ENCODE results near the gene PLCE1.
A peak's percentile ranks its signal among the peaks of the same experiment; 100 is the strongest.
"Not testable (repeated sequence)": the region's sequence is repeated elsewhere in the genome, so short reads cannot be mapped to it uniquely, and the experiment has no call there.

PLCE1 gene

DNA sequence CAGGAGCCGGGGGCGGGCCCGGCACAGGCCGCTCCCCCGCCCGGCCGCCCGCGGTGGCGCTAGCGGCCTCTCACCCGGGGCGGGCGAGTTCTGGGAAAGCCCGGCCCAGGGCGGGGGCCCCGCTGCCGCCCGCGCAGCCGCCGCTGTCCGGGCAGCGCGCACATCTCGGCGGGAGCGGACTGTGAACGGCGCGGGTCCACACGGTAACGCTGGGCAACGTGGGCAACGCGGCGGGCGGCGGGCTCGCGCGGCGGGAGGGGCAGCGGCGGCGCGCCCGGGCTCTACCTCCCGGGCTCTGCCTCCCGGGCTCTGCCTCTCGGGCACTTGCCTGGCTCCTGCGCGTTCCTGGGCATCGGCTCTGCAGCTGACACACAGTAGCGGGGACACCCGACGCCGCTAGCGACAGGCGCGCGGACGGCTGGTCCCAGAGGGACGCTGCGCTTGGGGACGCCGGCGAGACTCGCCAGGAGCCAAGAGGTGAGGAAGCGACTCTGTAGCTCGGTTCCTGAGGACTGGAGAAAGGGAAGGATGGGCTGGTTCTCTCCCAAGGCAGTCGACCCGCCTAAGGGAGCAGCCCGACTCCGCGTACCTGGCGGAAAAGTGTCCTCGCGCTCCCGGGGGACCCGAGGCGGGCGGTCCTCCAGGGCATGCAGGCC is at the start of gene PLCE1:
Gene PLCE1, plus strand, starts transcription at position 150 of the 656 bp plus-strand sequence. CDS start 37,116 bp downstream, outside the sequence.
- peak in 1 of 3 experiments; percentile 7 for DNase-seq (ENCODE audit: low read depth in 3 of 3)

DNA sequence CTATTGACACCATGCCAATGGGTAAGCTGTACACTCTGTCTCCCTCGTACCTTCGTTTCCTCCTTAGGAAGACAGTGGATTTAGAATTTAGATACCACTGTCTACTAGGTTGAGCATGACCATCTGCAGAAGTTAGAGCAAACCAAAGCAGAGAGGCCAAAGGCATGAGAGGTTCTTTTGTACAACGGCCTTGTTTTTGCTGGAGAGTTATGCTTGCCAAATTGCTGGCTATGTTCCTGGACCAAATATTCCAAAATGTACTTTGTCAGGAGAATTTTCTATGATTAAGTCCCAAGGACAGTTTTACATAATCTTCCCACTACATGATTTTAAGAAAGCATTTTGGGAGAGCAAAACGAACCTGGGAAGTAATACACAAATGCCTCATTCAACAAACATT is 47.9 kb upstream of the PLCE1 start:
- no peak for DNase-seq (ENCODE audit: low read depth in 3 of 3)

DNA sequence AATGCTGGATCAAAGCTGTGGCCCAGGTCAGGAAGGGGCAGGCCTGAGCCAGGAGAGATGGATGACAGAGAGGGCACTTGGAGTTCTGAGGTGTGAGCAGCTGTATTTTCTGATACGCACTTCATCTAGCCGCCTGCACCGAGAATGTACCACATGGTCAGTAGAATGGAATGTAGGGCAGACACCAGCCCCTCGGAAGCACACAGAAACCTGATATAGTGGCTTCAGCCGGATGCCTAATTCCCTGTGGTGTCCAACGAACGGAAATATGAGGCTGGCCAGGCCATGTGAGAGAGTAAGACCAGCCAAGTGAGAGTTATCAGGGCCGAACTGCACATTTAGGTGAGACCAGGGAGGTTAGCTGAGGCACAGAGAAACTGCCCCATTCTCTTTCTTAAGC is 46.7 kb upstream of the PLCE1 start:
- DNase-seq (ENCODE audit: low read depth in 3 of 3), result no peak

DNA sequence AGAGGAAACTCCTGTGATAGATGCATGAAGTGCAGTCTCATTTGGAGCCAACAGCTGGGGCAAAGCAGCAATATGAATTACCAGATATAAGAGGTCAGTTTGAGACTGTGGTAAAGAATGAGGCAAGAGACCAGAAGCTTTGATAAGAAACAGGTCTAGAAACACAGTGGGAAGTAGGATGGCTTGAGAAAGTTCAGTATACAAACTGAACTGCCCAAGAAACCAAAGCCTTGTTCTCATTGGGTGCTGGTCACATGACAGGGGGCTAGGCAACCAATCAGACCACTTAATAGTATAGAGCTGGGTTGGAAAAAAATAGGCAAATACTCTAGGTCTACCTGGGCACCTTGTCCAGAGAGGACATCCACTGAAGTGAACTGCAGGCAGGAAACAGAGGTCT is 46.2 kb upstream of the PLCE1 start:
- no peak for DNase-seq (ENCODE audit: low read depth in 3 of 3)

DNA sequence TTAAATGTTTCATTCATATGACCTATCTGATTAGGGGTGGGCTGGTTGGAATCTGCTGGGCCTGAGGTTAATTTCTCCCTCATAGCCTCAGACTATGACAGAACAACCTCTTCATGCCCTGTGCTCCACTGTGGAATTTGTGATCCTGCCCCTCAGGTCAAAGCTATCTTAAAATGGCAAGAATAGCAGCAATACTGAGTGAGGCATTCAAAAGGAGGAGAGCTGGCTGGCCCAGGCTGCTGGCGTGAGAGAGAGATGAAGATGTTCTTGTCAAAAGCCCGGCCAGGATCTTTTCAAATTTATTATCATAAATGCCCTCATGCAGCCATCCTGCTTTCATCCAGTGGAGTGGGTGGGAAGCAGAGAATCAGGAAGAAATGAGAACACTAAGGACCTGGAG is 41.8 kb upstream of the PLCE1 start:
- DNase-seq (ENCODE audit: low read depth in 3 of 3), result no peak

DNA sequence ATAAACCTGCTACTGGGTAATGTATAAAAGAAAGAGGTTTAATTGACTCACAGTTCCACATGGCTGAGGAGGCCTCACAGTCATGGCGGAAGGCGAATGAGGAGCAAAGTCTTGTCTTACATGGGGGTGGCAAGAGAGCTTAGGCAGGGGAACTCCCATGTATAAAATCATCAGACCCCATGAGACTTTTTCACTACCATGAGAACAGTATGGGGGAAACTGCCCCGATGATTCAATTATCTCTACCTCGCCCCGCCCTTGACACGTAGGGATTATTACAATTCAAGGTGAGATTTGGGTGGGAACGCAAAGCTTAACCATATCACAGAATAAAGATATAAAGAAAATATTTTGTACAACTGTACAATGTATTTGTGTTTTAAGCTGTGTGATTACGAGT is 39.4 kb upstream of the PLCE1 start:
- DNase-seq (ENCODE audit: low read depth in 3 of 3), result no peak

DNA sequence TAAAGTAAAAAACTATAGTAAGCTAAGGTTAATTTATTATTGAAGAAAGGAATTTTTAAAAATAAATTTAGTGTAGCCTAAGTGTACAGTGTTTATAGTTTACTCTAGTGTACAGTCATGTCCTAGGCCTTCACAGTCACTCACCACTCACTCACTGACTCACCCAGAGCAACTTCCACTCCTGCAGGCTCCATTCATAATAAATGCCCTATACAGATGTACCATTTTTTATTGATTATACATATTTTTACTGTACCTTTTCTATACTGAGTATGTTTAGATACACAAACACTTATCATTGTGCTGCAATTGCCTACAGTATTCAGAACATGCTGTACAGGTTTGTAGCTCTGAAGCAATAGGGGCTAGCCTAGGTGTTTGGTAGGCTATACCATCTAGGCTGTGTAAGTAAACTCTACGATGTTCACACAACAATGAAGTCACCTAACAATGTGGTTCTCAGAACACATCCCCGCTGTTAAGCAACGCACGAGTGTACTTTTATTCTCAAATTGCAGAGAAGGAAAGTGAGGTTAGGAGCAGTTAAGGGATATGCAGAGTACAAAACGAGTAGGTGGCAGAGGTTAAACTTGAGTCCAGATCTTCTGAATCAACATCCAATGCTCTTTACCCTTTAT is 38.9 kb upstream of the PLCE1 start:
- DNase-seq (ENCODE audit: low read depth in 3 of 3), result no peak

DNA sequence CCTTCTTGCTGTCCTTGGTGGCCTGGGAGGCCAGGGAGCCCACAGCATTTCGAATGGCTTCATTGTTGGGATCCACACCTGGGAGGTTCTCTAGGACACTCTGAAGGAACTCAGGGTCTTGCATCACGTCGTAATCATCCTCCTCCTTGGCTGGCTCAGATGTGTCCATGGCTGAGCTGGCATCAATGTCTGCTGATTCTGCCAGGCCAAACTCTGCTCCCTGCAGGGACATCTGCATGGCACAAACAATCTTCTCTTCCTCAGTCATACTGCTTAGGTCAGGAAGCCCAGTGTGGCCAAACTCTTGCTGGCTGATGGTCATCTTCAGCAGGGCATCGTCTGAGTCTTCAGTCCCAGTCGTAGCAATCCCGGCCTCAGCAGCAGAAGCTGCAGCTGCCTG is 34.9 kb upstream of the PLCE1 start:
- no peak for DNase-seq (ENCODE audit: low read depth in 3 of 3)

DNA sequence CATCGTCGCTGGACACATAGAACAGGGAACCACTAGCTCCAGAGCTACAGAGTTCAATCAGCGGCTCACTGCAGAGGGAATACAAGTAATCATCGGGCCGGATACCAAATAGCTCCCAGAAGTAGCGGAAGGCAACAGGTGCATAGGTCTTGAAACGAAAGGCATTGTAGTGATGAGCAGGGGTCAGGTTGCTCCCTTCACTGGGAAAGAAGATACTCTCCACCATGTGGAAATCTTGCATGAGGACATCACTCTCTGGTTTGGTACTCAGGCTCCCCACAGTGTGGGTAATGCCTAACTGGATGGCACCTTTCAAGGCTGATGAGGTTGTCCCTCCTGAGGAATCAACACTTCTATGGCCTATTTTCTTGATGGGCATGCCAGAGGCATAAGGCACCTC is 32.7 kb upstream of the PLCE1 start:
- not testable (repeated sequence) for DNase-seq (ENCODE audit: low read depth in 3 of 3)

DNA sequence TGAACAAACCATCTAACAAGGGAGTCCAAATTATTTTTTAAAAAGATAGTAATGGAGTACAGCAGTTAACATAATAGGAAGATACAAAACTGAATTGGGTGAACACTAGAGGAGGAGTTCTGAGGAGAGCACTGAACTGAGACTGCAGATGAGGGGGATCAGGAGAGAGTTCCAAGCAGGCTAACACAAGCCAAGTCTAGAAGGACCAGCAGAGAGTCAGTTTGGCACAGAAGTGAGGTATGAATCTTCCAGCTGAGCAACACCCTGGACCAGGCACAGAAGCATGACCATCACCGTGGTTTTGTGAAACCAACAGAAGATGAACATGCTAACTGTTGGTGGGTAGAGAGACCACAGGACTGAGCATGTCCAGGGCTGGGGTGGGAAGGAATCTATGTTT is 30.8 kb upstream of the PLCE1 start:
- DNase-seq (ENCODE audit: low read depth in 3 of 3), result no peak

DNA sequence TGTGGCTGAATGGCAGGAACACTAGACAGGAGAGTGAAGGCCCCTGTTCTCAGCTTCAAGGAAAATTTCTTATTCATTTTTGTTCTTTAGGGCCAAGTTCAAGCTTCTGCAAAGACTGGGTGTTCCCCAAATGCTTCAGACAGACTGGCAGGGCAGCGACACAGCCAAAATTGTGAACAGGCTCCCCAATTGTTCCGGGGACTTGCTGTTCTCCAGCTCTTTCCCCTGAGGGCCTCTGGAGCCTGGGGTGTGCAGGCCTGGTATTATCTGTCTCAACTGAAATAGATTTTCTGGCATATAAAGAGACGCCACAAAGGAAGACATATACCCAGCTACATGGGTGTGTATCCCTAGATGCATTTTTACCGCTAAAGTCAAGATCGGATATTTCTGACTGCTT is 30.3 kb upstream of the PLCE1 start:
- DNase-seq (ENCODE audit: low read depth in 3 of 3), result no peak

DNA sequence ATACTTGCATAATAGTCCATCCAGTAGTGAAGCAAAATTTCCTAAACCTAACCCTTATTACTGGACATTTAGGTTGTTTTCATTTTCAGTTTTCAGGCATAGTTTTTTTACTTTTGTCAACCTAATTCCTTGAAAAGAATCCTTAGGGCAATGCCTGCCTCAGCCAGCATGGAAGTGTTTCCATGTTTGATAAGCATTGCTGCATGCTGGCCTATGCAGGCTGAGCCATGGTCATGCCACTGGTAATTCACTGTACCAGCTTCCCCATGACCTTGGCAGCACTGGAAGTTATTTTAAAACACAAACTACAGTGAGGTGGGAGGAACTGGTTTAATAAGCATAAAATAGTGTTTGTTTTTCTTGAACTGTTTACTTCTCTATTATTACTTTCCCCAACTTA is 27.8 kb upstream of the PLCE1 start:
- DNase-seq (ENCODE audit: low read depth in 3 of 3), result no peak

DNA sequence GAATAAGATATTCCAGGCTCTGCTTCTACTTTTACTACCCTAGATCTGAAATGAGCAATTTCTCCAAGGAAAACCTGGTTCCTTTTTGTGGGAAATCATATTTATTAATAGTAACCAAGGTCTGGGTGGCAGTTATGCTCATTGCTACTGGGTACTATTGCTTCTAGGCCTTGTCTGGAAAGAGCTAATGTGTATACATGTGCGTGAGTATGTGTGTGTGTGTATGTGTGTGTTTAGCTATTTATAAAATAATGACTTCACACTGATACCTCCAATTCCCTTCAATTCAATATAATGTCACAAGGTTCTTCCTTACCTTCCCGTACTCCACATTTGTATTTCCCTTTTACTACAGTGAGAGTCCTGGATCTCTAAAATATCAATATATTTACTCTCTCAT is 26.0 kb upstream of the PLCE1 start:
- DNase-seq (ENCODE audit: low read depth in 3 of 3), result no peak

DNA sequence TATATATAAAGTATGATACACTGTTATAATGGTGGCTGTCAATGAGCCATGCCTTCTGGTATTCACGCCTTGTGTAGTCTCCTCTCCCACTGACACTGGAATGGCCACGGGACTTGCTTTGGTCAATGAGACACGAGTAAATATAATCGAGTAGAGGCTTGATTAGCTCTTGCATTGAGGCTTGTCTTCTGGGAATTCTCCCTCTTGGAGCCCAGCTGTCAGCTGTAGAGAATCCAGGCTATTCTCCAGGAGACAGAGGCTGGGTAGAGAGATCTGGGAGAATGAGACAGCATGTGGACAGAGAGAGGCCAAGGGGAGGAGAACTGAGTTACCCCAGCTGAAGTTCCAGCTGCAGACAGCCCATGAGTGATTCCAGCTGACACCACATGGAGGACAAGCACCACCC is 25.2 kb upstream of the PLCE1 start:
- no peak for DNase-seq (ENCODE audit: low read depth in 3 of 3)

DNA sequence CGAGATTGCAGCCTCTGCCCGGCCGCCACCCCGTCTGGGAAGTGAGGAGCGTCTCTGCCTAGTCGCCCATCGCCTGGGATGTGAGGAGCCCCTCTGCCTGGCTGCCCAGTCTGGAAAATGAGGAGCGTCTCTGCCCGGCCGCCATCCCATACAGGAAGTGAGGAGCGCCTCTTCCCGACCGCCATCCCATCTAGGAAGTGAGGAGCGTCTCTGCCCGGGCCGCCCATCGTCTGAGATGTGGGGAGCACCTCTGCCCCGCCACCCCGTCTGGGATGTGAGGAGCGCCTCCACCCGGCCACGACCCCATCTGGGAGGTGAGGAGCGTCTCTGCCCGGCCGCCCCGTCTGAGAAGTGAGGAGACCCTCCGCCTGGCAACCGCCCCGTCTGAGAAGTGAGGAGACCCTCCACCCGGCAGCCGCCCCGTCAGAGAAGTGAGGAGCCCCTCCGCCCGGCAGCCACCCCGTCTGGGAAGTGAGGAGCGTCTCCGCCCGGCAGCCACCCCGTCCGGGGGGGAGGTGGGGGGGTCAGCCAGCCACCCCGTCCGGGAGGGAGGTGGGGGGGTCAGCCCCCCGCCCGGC is 23.2 kb upstream of the PLCE1 start:
- not testable (repeated sequence) for DNase-seq (ENCODE audit: low read depth in 3 of 3)

DNA sequence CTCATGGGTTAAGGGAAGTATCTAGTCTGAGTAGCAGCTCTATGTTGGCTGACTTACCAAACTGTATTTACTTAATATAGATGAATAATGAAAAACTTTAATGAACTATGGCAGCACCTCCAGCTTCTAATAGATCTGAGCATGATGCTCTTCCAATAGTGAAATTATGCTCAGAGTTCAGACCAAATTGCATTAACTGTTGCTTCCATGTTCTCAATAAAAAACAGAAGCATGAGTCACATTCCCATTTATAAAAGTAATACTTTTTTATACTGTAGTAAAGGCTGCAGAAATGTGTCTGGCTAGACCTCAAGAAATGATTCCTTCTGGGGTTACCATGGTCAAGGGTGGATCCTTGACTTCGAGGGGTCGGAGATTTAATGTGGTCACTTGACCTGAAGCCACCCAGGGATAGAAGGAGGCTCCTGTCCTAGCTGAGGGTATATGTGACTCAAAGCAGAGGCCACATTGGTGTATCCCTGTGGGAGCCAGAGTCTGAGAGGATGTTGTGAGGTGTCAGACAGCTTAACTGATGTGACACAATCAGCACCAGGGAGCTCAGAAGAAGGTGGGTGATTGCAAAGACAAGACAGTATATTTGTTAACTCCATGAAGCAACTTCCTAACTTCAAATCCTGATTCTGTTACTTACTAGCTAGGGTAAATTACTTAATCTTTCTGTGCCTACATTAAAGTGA is 19.8 kb upstream of the PLCE1 start:
- no peak for DNase-seq (ENCODE audit: low read depth in 3 of 3)

DNA sequence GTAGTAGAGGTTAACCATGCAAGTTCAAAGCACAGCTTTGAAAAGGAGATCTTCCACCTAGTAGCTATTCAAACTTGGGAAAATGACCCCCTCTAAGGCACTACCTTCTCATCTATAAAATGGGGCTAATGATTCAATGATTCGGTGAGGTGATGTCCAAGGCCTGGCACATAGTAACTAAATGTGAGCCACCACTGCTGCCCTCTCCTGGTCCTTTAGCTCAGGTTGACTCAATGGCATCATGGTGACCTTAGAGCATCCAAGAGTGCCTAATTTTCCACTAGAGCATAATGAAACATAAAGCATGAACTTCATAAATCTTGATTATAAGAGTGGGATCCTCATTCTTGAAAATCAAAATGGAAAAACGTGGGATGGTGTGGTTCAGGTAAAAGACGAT is 16.3 kb upstream of the PLCE1 start:
- no peak for DNase-seq (ENCODE audit: low read depth in 3 of 3)

DNA sequence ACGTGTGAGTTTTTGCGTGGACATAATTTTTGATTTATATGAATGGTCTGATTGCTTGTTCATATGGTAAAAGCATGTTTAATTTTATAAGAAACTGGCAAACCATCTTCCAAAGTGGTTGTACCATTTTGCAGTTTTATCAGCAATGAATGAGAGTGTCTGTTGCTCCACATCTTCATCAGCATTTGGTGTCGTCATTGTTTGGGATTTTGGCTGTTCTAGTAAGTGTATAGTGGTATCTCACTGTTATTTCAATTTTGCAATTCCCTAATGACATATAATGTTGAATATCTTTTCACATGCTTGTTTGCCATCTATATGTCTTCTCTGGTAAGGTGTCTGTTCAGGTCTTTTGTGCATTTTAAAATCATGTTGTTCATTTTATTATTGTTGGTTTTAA is 13.2 kb upstream of the PLCE1 start:
- no peak for DNase-seq (ENCODE audit: low read depth in 3 of 3)

DNA sequence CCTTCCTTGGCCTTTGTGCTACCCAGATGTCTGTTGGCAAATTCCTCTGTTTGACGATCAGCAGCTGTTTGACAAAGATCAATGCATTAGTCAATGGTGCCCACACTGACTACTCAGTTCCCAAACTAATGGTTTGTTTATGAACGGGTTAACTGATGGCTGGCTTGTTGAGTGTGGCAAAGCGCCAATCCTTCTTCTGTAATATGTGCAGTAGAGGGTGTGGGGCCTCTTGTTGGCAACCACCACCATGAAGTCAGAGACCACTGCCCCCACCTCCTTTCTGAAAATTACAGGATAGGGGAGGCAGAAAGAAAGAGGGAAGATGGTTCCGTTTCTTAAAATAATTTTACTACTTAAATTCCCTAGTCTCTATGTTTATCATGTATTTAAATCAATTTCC is 2.6 kb upstream of the PLCE1 start:
- DNase-seq (ENCODE audit: low read depth in 3 of 3), result no peak

DNA sequence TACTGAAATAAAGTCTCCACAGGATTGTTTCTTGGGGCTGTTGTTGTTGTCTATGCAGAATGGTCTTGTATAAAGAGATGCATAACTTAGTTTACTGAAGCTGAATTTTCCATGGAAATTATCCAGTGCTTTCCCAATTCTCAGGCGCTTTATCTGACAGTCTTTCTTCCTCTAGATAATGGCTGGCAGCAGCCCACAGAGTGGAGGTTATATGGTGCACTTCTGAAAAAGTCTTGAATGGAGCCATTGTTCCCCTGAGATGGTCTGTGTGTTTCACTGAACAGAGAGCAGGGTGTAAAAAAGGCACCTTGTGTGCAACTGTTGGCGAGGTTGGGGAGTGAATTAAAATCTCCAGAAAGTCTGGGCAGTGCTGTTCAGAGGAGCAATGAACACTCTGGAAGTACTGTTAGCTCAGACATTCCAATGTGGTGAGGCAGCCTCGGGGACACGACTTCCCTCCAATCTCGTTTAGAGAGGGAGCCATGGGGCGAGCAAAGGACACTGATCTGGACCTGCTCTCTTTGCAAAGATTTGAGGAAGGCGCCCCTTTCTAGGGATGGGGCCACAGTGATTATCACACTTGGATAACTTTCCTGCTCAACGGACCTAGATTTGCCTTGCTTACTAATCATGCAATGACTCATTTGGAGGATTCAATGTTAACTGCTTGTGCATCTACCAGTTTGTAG is 2.0 kb upstream of the PLCE1 start:
- no peak for DNase-seq (ENCODE audit: low read depth in 3 of 3)

DNA sequence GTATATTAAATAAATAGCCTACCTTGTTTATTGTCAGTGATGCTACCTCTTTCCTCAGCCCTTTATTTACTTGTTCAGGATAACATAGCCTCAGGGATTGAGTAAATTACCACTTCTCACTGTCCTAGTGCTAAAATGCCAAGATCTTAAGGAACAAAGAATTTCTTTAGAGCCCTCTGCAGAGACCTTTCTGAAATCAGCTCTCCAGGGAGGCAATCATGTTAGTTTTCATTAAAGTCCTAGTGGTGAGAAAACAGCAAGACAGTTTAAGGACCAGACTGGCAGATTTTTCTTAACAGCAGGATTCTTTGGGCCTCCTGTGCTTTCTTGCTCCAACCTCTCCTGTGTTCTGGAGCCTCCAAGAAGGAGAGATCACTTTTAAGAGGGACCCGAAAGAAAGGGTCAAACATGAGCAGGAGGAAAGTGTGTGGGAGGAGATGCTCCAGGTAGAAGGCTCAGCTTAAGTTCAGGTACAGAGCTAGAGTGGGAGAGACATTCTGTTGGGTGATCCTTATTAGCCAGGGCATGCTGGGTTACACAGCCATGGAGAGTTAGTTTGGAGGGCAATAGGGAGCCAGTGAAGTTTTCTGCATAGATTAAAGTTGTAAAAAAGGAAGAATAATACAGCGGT is 1.2 kb upstream of the PLCE1 start:
- no peak for DNase-seq (ENCODE audit: low read depth in 3 of 3)

DNA sequence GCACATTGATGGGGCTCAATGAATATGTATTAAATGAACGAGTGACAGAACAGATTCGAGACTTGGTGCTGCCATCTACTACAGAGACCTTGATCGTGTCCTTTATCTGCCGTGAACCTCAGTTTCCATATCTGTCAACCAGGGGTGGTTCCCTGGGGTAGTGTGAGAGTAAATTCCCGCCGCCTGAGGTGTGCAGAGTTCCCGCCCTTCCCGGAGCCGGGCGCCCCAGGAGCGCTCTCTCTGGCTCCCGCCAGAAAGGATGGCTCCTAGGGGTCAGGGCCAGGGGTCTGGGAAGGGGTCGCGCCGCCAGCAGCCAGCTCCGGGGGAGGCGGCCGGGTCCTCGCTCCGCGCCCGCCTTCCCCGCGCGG is 333 bp upstream of the PLCE1 start:
- DNase-seq (ENCODE audit: low read depth in 3 of 3), result no peak

Measured in stimulated activated CD4-positive, alpha-beta T cell treated with anti-CD3 and anti-CD28 coated beads, TNF-alpha, amount 100 ng/mL, for 24 hours (primary cell).